CD4-positive, alpha-beta T cell treated with Interleukin-17A for 1 hour (primary cell): ENCODE data around the gene PLEKHO2.
"Not testable (repeated sequence)": the region's sequence is repeated elsewhere in the genome, so short reads cannot be mapped to it uniquely, and the experiment has no call there.

Source experiments
- DNase-seq: peaks from one replicate; pipeline ENCODE4 v3.0.0-alpha.2; 2020

The PLEKHO2 gene

GRCh38 chr15:64841344-64842095 is at the start of gene PLEKHO2:
TSS of gene PLEKHO2 (plus strand) at chr15:64841915. CDS start at chr15:64842017, 102 bp downstream.
- DNase-seq, result peak; percentile 97

GRCh38 chr15:64792282-64792681 is 49.4 kb upstream of the PLEKHO2 start:
- DNase-seq, result no peak

GRCh38 chr15:64795299-64795698 is 46.4 kb upstream of the PLEKHO2 start:
- DNase-seq, result not testable (repeated sequence)

GRCh38 chr15:64795921-64796320 is 45.8 kb upstream of the PLEKHO2 start:
- not testable (repeated sequence) for DNase-seq

- DNase-seq, result not testable (repeated sequence)
Measured at GRCh38 chr15:64798905-64799304, 42.8 kb upstream of the PLEKHO2 start.

GRCh38 chr15:64800476-64800875 is 41.2 kb upstream of the PLEKHO2 start:
- DNase-seq, result no peak

- no peak for DNase-seq
Measured at GRCh38 chr15:64803526-64803925, 38.2 kb upstream of the PLEKHO2 start.

GRCh38 chr15:64804619-64805018 is 37.1 kb upstream of the PLEKHO2 start:
- no peak for DNase-seq

GRCh38 chr15:64806509-64806908 is 35.2 kb upstream of the PLEKHO2 start:
- DNase-seq, result no peak

- DNase-seq, result no peak
Measured at GRCh38 chr15:64807051-64807749, 34.5 kb upstream of the PLEKHO2 start.

- DNase-seq, result no peak
Measured at GRCh38 chr15:64807751-64808222, 33.9 kb upstream of the PLEKHO2 start.

GRCh38 chr15:64808785-64809453 is 32.8 kb upstream of the PLEKHO2 start:
- DNase-seq, result no peak

- DNase-seq, result peak; percentile 62
Measured at GRCh38 chr15:64809649-64810496, 31.8 kb upstream of the PLEKHO2 start.

GRCh38 chr15:64810497-64811326 is 31.0 kb upstream of the PLEKHO2 start:
- no peak for DNase-seq

GRCh38 chr15:64813075-64813474 is 28.6 kb upstream of the PLEKHO2 start:
- no peak for DNase-seq

GRCh38 chr15:64814283-64814682 is 27.4 kb upstream of the PLEKHO2 start:
- DNase-seq, result not testable (repeated sequence)

GRCh38 chr15:64814965-64815364 is 26.8 kb upstream of the PLEKHO2 start:
- DNase-seq, result not testable (repeated sequence)

- no peak for DNase-seq
Measured at GRCh38 chr15:64816452-64816851, 25.3 kb upstream of the PLEKHO2 start.

GRCh38 chr15:64824929-64825430 is 16.7 kb upstream of the PLEKHO2 start:
- no peak for DNase-seq

- DNase-seq, result peak; percentile 98
Measured at GRCh38 chr15:64825431-64826294, 16.1 kb upstream of the PLEKHO2 start, which contains the start of gene PIF1. TSS of gene PIF1 (minus strand) at chr15:64825647. CDS start at chr15:64824335, 1,312 bp downstream.
